Non-pigmented ciliary epithelial cell (primary cell): ENCODE data around the gene SNAP29.
"Not testable (repeated sequence)": the region's sequence is repeated elsewhere in the genome, so short reads cannot be mapped to it uniquely, and the experiment has no call there.

Source experiments
- DNase-seq: peaks from one replicate; pipeline ENCODE4 v3.0.0-alpha.2; 2010; ENCODE audit warnings: low read depth

Gene SNAP29

DNA sequence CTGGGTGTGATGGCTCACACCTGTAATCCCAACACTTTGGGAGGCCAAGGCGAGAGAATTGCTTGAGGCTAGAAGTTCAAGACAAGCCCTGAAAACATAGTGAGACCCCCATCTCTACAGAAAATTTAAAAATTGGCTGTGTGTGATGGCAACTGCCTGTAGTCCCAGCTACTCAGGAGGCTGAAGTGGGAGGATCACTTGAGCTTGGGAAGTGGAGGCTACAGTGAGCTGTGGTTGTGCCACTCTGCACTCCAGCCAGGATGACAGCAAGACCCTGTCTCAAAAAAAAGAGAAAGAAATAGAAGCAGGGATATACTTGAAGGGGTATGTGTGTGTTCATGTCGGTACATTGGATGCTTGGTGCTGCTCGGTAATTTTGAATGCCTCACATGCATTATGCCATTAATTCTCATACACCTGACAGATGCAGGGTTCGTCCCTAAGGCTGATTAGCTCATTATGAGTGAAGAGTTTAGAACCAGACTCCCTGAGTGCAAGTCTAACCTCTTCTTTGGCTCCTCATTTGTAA, 72.4 kb downstream of the SNAP29 start:
- no peak for DNase-seq

DNA sequence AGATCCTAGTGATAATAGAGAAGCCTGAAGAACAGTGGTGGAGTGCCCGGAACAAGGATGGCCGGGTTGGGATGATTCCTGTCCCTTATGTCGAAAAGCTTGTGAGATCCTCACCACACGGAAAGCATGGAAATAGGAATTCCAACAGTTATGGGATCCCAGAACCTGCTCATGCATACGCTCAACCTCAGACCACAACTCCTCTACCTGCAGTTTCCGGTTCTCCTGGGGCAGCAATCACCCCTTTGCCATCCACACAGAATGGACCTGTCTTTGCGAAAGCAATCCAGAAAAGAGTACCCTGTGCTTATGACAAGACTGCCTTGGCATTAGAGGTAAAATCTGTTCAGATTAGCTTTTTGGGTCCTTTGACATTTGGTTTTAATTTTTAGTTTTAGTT, 75.1 kb downstream of the SNAP29 start:
- no peak for DNase-seq

DNA sequence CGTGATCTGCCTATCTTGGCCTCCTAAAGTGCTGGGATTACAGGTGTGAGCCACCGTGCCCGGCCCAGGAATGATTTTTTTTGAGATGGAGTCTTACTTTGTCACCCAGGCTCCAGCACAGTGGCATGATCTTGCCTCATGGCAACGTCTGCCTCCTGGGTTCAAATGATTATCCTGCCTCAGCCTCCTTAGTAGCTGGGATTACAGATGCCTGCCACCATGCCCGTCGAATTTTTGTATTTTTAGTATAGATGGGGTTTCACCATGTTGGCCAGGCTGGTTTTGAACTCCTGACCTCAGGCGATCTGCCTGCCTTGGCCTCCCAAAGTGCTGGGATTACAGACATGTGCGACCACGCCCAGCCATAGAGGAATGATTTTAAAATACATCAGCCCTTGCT, 76.2 kb downstream of the SNAP29 start:
- DNase-seq = not testable (repeated sequence)

DNA sequence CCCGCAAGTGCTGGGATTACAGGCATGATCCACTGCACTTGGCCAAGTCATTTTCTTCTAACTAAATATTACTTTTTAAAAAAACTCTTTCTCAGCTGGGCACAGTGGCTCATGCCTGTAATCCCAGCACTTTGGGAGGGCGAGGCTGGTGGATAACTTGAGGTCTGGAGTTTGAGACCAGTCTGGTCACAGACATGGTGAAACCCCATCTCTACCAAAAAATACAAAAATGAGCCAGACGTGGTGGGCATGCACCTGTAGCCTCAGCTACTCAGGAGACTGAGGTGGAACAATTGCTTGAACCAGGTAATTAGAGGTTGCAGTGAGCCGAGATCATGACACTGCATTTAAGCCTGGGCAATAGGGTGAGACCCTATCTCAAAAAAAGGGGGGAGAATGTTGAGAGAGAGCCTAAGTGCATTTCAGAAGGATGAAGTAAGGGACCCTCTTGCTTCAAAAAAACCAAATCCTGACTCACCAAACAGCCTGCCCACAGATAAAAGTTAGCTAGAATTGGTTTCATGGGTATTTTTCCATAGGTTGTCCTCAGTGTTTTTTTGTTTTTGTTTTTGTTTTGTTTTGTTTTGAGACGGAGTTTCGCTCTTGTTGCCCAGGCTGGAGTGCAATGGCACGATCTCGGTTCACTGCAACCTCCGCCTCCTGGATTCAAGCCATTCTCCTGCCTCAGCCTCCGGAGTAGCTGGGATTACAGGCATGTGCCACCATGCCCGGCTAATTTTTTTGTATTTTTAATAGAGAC, 77.2 kb downstream of the SNAP29 start:
- DNase-seq = not testable (repeated sequence)

DNA sequence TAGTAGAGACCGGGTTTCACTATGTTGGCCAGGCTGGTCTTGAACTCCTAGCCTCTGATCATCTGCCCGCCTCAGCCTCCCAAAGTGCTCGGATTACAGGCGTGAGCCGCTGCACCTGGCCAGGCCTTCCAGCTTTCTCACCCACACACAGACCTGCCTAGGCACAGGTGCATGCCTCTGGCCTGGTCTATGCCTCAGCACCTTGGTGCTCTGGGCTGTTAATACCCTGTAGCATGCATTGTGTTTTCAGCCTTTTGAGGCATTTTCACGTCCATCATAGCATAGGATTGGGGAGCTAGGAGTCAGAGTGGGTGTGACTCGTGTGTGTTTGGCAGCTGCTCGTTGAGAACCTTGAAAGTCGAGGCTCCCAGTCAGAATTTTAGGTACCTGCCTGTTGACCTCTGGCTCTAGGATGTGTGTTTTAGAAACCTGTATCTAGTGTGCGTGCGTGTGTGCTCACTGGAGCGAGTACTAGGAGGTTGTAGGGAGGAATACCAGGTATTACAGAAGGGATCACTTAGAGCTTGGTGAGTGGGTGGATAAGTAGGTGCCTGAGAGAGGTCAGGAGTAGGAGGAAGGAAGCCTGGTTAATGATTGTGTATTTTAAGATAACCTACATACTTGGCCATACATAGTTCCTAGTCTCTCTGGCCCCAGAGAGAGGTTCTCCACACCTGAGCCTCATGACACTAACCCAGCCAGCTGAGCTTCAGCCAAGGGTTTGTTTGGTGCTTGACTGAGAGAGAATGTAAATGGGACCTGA, 78.4 kb downstream of the SNAP29 start:
- DNase-seq = no peak

DNA sequence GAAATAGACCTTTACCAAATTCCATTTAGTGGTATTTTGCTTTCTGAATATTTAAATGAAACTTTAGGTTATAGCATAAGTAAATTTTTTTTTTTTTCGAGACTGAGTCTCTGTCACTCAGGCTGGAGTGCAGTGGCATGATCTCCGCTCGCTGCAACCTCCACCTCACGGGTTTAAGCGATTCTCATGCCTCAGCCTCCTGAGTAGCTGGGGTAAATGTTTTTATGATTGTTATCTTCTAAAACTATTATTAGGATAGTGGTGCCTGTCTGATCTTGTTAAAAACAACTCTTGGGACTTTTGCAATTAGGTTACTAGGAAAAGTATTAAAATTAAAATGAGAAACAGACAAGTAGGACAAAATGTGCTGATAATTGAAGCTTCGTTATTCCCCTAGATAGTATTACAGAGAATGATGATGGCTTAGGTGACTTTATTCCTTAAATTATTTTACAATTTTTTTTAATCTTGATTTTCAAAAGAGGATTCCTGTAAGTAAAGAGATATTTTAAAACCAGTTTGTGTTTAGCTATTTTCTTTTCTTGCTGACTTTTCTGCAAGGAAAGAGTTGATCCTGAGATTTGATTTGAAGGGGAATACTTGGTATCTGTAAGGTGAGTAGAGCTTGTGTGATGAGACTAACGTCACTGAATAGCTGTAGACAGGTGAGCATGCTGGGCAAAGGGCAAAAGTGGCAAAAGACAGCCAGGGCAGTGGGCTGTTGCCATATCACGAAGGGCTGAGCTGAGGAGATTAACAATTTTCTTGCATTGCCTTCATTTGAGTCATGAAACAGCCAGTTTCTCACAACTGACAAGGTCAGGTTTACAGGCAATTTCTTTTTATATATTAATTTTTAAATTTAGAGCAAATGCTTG, 79.2 kb downstream of the SNAP29 start:
- DNase-seq = no peak

DNA sequence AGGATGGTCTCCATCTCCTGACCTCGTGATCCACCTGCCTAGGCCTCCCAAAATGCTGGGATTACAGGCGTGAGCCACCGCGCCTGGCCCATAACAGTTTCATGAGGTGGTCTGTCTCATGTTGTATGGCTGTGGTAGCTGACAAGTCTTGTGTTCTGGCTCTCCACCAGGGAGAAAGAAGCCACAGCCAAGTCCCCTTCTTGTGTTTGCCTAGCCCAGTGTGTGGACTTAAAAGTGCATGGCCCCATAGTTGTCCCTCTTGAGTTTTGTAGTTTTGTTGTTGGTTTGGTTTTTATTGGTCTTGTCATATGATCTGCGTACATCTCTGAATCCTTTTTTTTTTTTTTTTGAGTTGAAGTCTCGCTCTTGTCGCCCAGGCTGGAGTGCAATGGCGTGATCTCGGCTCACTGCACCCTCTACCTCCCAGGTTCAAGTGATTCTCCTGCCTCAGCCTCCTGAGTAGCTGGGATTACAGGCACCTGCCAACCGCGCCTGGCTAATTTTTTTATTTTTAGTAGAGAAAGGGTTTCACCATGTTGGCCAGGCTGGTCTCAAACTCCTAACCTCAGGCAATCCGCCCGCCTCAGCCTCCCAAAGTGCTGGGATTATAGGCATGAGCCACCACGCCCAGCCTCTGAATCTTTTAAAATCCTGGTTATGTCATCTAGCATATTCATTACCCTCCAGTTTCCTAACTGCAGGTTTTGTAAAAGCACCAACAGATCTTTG, 80.8 kb downstream of the SNAP29 start:
- not testable (repeated sequence) for DNase-seq

DNA sequence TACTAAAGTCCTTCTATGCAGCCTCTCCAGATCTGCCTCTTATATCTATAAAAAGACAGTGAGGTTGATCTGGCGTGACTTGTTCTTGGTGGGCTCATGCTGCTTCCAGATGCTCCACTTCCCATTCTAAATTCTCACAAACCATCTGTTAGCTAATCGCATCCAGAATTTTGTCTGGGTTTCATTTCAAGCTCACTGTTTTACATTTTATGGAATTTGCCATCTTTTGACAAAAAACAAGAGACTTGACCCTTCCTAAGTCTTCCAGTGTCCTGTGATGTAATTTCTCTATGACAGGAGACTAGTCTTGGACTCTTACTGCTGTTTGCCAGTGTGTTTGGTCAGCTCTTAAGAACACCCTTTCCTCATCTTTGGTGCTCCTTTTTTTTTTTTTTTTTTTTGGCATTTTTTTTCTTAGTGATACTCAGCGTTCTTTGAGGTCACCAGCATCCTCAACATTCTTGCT, 81.4 kb downstream of the SNAP29 start:
- DNase-seq = no peak
